Prostate gland (tissue), 2 donors: ENCODE results near the gene IRX4. TPM values are rescaled to one million over a fixed set of nuclear protein-coding genes. Genes with fewer than 3 reads are reported as not detected.

Experiments used
- DNase-seq: peaks from one replicate; pipeline ENCODE4 v3.0.0-alpha.2; 2019; ENCODE audit warnings: low spot score
- H3K27ac ChIP-seq, 2 donors: fragments of 200-600 bp; sonication (generic); 2 replicates each; pipeline ENCODE4 v1.5.1; 2017 to 2019
- H3K27me3 ChIP-seq: fragments of 200-600 bp; sonication (generic); replicated peaks from 2 replicates; pipeline ENCODE4 v1.5.1; 2019; ENCODE audit not compliant: insufficient read depth
- H3K36me3 ChIP-seq, 2 donors: fragments of 200-600 bp; sonication (generic); 1 replicate in 1 of 2; 2 replicates in 1 of 2; pipeline versions ENCODE4 v1.5.1 to v1.8.1; 2017 to 2019
- H3K4me1 ChIP-seq: fragments of 200-600 bp; sonication (generic); replicated peaks from 2 replicates; pipeline ENCODE4 v1.5.1; 2019
- H3K4me3 ChIP-seq, 2 donors: fragments of 200-600 bp; sonication (generic); 2 replicates each; pipeline ENCODE4 v1.5.1; 2017 to 2019
- H3K9me3 ChIP-seq: fragments of 200-600 bp; sonication (generic); 2 replicates; pipeline ENCODE4 v1.5.1; 2017
- CTCF ChIP-seq, 4 experiments: fragments of 200-600 bp in 2 of 4; fragments of 450-650 bp in 2 of 4; sonication (generic) in 2 of 4; IDR thresholded peaks; 1 replicate in 3 of 4; 2 replicates in 1 of 4; pipeline ENCODE4 v1.5.1; 2016 to 2019; ENCODE audit warnings: antibody characterized with exemption in 4 of 4, mild to moderate bottlenecking in 2 of 4, moderate library complexity in 2 of 4
- POLR2A ChIP-seq: fragments of 450-650 bp; IDR thresholded peaks from one replicate; pipeline ENCODE4 v1.6.1; 2016; ENCODE audit warnings: antibody characterized with exemption, mild to moderate bottlenecking
- POLR2AphosphoS5 ChIP-seq: sonication (generic); formaldehyde crosslinking; IDR thresholded peaks from one replicate; pipeline ENCODE4 v1.6.1; 2017; ENCODE audit warnings: antibody characterized with exemption
- WGBS: methylation state at CpG from one replicate; pipeline ENCODE4 v1.1.5; 2018; 5-methylcytosine and 5-hydroxymethylcytosine counted together
- intact Hi-C: fragments of 100-400 bp; cut with DNase I; formaldehyde crosslinking; loops from one replicate; pipeline ENCODE4 v1.14.2; 2022
- total RNA-seq, 2 donors: library from RNA; depleted of rRNA; stranded (reverse); fragments of >200 nt; gene quantifications; one replicate each; pipeline ENCODE4 v1.1.0, GENCODE V29; 2016

The IRX4 gene
- total RNA-seq, 2 donors from 2014 or later = 1.8 to 30.0 TPM

GRCh38 chr5:1890296-1890695 lies 7.6 kb upstream of the IRX4 start:
- Histone ChIP-seq H3K36me3 (no peaks in the 10 kb centered on the region), H3K27ac (no peak overlapping the region), H3K4me1 (no peaks in the 10 kb centered on the region), H3K4me3 (no peak overlapping the region), H3K27me3 (peaks cover 5% of the 10 kb centered on the region), H3K9me3 (no peaks in the 10 kb centered on the region)
- intact Hi-C loops = no loop called here
- 96% methylated on average over 3 of the region's 4 CpGs for WGBS
- no peak for TF ChIP-seq POLR2A
- no peak for TF ChIP-seq POLR2AphosphoS5
- no peak for TF ChIP-seq CTCF (IDR thresholded peaks at IDR 0.05)
- DNase-seq = no peak

- H3K36me3 ChIP-seq = no peaks in the 10 kb centered on the region
- no peak overlapping the region for H3K4me3 ChIP-seq
- TF ChIP-seq POLR2AphosphoS5 (no peak), CTCF (IDR thresholded peaks at IDR 0.05) (no peak), POLR2A (no peak)
- intact Hi-C loops = no loop called here
- WGBS = 66% methylated on average over 13 of the region's 13 CpGs
- no peaks in the 10 kb centered on the region for H3K4me1 ChIP-seq
- peaks cover 5% of the 10 kb centered on the region for H3K27me3 ChIP-seq
- peak overlapping the region in 1 of 2 donors; percentile 82 for H3K27ac ChIP-seq
- no peaks in the 10 kb centered on the region for H3K9me3 ChIP-seq
- no peak for DNase-seq
Observed at GRCh38 chr5:1889321-1890065, 6.8 kb upstream of the IRX4 start.

- intact Hi-C loops = no loop called here
- no peak for DNase-seq
- Histone ChIP-seq H3K27me3 (peaks cover 5% of the 10 kb centered on the region), H3K4me3 (no peak overlapping the region), H3K9me3 (no peaks in the 10 kb centered on the region), H3K36me3 (no peaks in the 10 kb centered on the region), H3K4me1 (no peaks in the 10 kb centered on the region), H3K27ac (peak overlapping the region in 1 of 2 donors; percentile 82)
- TF ChIP-seq CTCF (IDR thresholded peaks at IDR 0.05) (no peak), POLR2A (no peak), POLR2AphosphoS5 (no peak)
- WGBS = 70% methylated on average over 22 of the region's 24 CpGs
Observed at GRCh38 chr5:1888541-1889251, 6.0 kb upstream of the IRX4 start.

- TF ChIP-seq POLR2A = no peak
- TF ChIP-seq CTCF (IDR thresholded peaks at IDR 0.05) = no peak
- no peak for TF ChIP-seq POLR2AphosphoS5
- whole genome bisulfite sequencing = 29% methylated on average over 20 of the region's 31 CpGs
- DNase-seq = no peak
- Histone ChIP-seq H3K36me3 (no peaks in the 10 kb centered on the region), H3K27me3 (peaks cover 1% of the 10 kb centered on the region), H3K9me3 (no peaks in the 10 kb centered on the region), H3K4me3 (peak overlapping the region; percentile 32 to 40), H3K27ac (peak overlapping the region in 1 of 2 donors; percentile 80), H3K4me1 (no peaks in the 10 kb centered on the region)
- intact Hi-C loops = no loop called here
Observed at GRCh38 chr5:1887588-1888360, 5.0 kb upstream of the IRX4 start.
